ENCODE measurements around the gene FOXP1.
A peak's percentile ranks its signal among the peaks of the same experiment; 100 is the strongest.

The FOXP1 gene

GRCh38 chr3:71162221-71162620, 421.3 kb downstream of the FOXP1 start:
- ATAC-seq: no peak

DNA sequence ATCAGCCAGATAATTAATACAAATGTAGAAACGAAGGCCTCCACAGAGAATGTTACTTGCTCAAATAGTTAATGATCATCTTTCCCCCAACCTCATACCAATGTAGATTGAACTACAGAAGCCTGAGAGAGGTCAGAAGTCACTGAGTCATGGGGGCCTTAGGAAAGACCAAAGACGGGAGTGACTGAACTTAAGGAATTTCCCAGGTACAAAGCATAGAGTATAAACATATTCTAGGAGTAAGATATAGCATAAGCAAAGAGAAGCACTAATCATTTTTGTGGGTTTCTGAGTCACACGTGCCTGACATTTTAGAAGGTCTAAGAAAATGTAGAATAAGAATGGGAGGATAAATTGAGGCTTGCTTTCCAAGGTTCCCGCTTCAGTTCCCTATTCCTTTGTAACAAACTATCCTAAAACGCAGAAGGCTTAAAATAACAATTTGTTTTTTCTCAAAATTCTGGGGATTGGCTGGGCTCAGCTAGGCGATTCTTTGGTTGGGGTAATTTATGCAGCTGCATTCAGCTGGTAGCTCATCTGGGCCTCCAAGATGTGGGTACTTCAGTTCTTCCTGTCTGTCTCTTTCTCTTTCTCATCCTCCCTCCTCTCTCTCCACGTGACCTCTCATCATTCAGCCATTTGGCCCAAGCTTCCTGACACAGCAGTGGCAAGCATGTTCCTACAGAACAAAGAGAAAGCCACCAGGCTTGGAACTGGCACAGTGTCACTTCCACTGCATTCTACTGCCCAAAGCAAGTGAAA, 422.6 kb downstream of the FOXP1 start:
- peak; percentile 65 to 77 for ATAC-seq

- ATAC-seq: no peak
Measured at GRCh38 chr3:71156062-71156665, 427.4 kb downstream of the FOXP1 start.

GRCh38 chr3:71154846-71155245, 428.7 kb downstream of the FOXP1 start:
- ATAC-seq: no peak

DNA sequence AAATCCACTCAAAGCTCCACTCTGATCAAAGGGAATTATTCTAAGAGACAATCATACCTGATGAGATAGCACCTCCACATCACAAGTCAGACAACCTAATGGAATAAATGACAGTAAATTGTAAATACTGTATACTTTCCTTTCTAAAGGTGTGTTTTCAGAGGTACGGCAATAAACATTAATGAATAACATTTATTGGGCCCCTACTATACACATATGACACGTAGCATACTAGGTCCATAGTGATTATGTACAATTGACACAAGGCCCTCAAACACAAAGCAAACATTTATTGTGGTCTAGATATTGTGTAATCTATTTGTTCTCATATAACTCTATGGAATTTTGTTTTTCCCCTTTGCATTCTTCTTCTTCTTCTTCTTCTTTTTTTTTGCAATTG, 429.8 kb downstream of the FOXP1 start:
- ATAC-seq: peak in 1 of 2 donors; percentile 31

- no peak for ATAC-seq
Measured at GRCh38 chr3:71152892-71153265, 430.6 kb downstream of the FOXP1 start.

DNA sequence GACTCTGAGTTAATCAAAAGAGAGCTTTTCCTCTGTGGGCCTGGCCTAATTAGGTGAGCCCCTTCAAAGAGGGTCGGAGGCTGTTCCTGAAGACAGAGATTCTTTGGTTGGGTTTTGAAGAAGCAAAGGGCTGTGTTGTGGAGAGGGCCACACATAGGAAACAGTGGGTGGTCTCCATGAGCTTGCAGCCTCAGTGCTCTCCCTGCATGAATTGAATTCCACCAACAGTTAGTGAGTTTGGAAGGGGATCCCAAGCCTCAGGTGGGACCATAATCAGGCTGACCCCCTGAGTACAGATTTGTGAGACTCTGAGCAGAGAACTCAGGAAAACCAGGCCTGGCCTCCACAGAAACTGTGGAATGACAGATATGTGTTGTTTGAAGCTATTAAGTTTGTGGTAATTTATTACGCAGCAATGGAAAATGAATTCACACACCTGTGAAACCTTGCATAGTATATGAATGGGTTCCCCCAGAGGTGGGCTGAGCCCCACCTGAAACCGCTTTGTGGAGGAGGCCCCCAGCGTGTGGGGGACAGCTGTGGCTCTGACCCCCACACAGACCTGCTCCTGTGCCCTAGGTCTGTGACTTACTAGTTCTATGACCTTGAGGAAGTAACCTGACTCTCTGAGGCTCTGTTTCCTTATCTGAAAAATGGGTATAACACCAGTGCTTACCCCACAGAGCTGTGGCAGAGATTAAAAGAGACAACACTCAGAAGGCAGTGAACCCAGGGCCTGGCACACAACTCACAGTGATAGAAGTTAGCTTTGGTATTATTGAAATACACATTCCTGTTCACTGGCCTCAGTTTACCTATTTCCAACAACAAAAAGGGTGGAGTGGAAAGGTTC, 431.3 kb downstream of the FOXP1 start:
- ATAC-seq: no peak

DNA sequence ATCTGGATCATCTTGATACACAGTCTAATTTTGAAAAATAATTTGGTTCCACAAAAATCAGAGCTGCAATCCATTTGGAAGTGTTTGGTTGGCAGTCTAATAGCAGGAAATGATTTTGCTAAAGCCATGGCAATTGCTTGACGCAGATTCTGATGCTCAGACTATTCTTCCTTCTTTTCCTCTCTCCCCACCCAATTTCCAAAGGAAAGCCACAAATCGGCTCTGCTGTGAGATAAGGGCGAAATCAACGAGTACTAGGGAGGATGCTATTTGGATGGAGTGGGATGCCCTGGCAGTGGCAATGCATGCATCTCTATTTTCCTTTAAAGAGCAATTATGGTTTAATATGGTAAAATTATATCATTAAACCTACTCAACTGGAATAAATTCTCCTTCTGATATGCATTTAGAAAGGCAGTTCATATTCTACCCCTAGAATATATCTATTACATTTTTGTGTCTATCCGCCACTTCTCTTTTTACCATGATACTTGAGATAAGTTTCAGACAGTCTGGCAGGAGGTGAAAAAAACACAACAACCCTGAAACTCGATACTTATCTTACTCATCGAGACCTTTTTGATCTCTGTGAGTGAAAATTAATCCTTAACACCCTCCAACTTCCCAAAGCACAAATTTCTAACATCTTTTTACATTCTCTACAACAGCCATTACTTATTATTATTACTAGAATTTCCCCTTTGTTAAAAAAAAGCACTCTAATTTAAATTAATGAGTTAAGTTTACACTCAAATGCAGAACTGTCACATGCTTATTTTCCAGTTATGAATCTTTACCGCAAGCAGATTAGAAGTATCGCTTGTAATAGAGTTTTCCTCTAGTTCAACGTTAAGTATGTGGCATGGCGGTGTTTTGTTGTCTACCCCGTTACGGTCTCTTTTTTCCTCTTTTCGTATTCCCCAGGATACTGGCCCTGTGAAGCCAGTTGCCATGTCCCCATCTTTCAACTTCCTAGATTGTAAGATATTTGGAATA, 433.3 kb downstream of the FOXP1 start:
- ATAC-seq: peak; percentile 77 to 82

DNA sequence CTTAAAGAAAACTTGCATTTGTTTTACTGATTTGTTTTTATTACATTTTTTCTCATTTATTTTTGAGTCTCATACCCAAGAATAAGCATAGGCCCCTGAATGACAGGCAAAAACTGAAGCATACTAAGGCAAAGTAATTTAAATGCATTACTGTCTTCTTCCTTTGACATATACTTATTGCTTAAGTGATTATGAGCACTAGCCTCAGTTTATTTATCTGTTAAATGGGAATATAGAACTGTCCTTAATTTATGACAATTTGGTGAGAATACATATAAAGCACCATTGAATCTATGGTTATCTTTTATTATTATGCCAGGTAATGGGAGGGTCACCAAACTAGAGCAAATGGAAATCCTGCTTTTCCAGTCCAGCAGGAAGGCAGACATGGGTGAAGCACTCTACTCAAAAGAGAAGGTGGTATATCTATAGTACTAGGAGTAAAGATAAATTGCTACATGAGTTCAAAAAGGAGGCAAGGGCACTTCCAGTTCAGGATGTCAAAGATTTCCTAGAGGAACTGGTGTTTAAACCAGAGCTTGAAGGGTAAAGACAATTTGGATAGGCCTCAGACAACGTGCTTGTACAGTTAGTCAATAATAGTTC, 435.0 kb downstream of the FOXP1 start:
- no peak for ATAC-seq

GRCh38 chr3:71146673-71147072, 436.9 kb downstream of the FOXP1 start:
- no peak for ATAC-seq

DNA sequence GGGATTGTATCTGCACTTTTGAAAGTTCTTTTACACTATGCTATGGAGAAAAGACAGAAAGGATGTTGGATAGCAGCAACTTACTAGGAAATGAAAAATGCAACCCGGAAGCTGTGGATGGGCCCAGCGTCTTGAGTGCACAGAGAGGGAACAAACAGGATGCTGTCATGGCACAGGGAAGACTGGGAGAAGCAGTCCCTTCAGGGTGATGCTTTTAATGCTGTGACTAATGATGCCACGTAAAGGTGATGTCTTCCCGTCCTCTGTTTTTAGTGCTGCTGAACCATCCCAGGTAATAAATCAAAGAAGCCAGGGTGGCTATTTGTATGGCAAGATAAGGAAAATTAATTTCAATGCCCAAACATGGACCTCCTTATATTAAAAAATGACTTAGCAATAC, 437.6 kb downstream of the FOXP1 start:
- ATAC-seq: no peak

- peak; percentile 45 to 52 for ATAC-seq
Measured at GRCh38 chr3:71144525-71145253, 438.8 kb downstream of the FOXP1 start.

- no peak for ATAC-seq
Measured at GRCh38 chr3:71143493-71143892, 440.0 kb downstream of the FOXP1 start.

- ATAC-seq: peak in 1 of 2 donors; percentile 26
Measured at GRCh38 chr3:71142441-71143161, 440.9 kb downstream of the FOXP1 start.

- ATAC-seq: no peak
Measured at GRCh38 chr3:71140477-71140876, 443.1 kb downstream of the FOXP1 start.

DNA sequence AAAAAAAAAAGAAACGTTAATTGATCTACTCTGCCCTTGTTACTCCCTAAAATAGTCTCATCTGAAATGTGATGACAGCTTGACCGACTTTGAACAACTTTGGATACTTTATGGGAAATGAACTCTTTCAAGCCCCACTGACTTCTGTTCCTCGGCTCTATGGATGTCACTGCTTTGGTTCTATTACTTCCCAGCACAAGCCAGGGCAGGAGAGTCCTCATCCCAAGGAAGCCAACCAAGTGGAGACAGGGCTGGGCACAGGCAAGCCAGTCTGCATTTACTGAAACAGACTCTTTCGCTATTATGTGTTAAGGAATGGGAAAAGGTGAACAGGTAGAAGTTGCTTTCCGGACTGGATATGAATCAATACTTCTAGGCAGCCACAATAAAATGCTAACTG, 444.0 kb downstream of the FOXP1 start:
- ATAC-seq: no peak

DNA sequence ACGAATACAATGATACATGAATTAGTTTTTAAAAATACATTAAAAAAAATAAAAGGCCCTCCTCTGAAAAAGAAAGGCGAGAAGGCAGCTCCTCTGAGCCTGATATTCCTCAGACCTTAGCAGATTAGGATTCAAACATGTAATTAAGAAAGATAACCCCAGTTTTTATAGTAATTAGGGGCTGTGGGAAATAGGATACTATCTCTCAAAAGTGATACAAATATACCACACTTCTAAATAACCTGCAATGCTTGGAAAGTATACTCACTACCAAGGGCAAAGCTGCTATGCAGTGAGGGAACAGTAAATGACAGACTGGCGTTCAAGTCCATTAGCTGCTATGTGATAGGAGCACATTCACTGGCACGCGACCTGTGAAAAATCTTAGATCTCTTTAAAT, 445.1 kb downstream of the FOXP1 start:
- no peak for ATAC-seq

DNA sequence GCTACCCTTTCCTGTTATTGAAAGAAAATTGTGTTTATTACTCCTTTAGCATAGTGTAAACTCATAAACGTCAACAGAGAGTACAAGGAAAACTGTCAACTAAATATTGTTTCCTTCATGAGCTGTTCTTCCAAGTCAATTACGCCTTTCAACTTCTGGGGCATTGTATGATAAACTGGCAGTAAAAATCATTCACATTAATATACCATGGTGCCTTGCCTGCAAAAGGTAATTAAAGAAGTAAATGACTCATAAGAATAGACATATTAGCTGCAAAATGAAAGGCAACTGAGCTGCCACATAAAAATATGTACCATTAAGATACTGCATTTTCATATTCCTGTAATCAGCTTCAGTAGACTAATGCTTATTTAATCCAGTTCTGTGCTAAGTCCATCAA, 447.3 kb downstream of the FOXP1 start:
- no peak for ATAC-seq

DNA sequence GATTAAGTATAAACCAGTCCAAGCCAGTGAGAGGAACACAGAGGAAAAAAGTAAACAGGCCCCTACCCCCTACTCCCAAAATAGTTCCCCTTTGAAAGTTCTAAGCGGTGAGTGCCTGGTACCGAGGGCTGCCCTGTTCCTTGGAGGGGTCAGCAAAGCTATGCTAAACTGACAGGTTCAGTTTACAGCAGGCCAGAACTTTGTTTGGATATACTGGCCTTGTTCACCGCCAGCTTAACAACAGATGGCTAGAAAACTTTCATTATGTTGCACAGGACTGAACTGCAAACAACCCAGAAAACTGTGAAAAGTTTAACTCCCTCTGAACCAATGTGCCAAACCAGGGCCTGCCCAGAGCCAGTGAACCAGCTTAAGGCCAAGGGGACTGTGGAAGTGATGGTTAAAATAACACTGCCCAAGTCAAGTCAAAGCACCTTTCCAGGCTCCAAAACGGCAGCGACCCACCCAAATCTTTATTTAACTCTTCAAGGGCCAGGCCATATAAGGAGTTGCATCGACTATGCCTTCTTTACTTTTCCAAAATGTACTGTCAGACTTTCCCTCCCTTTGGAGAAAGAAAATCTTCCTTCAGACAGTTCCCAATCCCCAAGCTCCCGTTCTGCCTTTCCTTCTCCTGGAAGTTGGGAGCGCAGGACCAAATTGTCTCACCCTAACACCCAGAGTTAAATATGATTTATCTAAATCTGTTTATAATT, 448.0 kb downstream of the FOXP1 start:
- ATAC-seq: no peak

- no peak for ATAC-seq
Measured at GRCh38 chr3:71134521-71134920, 449.0 kb downstream of the FOXP1 start.

All from activated CD4-positive, CD25-positive, alpha-beta regulatory T cell treated with anti-CD3 and anti-CD28 coated beads, Interleukin-2, amount 50 U/mL, for 24 hours (primary cell).